AG04449 (cell line): ENCODE results near the gene GPX5.
A peak's percentile ranks its signal among the peaks of the same experiment; 100 is the strongest.
"Not testable (repeated sequence)": the region's sequence is repeated elsewhere in the genome, so short reads cannot be mapped to it uniquely, and the experiment has no call there.

Experiments used
- CTCF ChIA-PET: fragments of 350-600 bp; formaldehyde crosslinking; extraction: SDS; loops from one replicate; lab custom pipeline; 2021; ENCODE audit warnings: antibody characterized with exemption; lab: Yijun Ruan, JAX
- POLR2A ChIA-PET: fragments of 400-600, 350-600 bp; formaldehyde crosslinking; extraction: SDS; loops from one replicate; lab custom pipeline; 2020; ENCODE audit warnings: antibody characterized with exemption, inconsistent platforms; lab: Yijun Ruan, JAX
- DNase-seq: peaks from one replicate; pipeline ENCODE4 v3.0.0-alpha.2; 2010; ENCODE audit warnings: low read depth, low spot score
- H3K4me3 ChIP-seq: 2 replicates; pipeline ENCODE4 v1.5.1; 2011; ENCODE audit warnings: low read depth, mild to moderate bottlenecking, control low read depth, low read length
- TF ChIP-seq, protein P1 (sequence below): IDR thresholded peaks from one replicate; pipeline ENCODE4 v1.5.1; 2011; ENCODE audit warnings: mild to moderate bottlenecking, moderate library complexity, low read length, control low read depth, inconsistent platforms; ENCODE audit not compliant: insufficient read depth; ENCODE audit errors: missing control alignments

Gene GPX5

DNA sequence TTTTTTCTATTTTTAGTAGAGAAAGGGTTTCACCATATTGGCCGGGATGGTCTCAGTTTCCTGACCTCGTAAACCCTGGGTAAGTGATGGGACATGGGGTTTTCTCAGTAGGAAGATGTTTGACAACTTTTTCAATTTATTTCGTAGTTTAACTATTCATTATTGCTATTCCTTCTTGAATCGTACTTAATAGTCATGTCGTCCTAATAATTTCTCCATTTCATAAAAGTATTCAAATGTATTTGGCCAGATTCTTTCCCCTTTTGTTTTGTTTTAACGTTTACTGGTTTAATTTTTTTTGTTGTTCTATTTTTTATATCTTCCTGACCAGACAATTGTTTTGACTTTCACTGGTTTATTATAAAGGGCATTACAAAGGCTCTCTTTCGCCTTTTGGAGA, 16.3 kb downstream of the GPX5 start:
- no peak for DNase-seq
- no peak overlapping the region for H3K4me3 ChIP-seq
- ChIA-PET CTCF (interaction anchor here (1.0 to 1.2 kb wide), 2 partner anchors 14 to 53 kb away, joined by 3 read pairs; no protein-coding TSS in a partner anchor), POLR2A (no interaction called here)
- TF ChIP-seq, protein P1, sequence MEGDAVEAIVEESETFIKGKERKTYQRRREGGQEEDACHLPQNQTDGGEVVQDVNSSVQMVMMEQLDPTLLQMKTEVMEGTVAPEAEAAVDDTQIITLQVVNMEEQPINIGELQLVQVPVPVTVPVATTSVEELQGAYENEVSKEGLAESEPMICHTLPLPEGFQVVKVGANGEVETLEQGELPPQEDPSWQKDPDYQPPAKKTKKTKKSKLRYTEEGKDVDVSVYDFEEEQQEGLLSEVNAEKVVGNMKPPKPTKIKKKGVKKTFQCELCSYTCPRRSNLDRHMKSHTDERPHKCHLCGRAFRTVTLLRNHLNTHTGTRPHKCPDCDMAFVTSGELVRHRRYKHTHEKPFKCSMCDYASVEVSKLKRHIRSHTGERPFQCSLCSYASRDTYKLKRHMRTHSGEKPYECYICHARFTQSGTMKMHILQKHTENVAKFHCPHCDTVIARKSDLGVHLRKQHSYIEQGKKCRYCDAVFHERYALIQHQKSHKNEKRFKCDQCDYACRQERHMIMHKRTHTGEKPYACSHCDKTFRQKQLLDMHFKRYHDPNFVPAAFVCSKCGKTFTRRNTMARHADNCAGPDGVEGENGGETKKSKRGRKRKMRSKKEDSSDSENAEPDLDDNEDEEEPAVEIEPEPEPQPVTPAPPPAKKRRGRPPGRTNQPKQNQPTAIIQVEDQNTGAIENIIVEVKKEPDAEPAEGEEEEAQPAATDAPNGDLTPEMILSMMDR, result no peak

DNA sequence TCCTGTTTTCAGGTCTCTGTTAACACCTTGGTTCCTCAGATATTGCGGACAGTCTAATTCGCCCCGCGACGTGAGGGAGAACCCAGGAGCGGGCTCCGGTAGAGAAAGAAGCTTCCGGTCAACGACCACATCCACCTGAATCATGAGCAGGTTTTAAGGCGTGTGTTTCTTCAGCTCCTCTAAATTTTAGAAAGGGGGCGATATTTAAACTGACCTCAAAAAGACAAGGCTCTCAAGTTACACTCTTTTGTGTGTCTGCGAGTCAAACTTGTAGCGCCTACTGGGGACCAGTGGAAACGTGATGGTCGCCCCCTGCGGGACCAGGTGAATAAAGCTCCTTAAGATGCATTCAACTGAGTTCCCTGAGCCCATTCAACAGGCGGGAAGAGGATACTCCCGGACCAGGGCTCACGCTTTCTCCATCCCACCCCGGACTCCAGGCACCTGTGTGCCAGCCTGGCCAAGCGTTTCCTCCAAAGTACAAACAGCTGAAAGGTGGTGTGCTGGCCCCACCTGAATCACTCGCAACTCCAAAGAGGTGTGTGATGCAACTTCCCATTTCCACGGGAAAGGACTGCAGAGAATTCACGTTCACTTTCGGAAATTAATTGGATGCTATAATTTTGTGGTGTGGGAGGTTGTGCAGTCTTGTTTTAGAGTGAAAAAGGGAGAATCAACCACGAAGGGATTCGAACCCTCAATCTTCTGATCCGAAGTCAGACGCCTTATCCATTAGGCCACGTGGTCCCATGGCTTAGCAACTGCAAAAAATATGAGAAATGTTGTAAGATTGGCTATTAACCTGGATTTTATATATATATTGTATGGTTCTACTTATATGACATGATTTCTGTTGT, 17.0 kb downstream of the GPX5 start:
- ChIA-PET POLR2A (no interaction called here), CTCF (interaction anchor here (0.8 to 1.2 kb wide), 4 partner anchors 11 to 53 kb away, joined by 3 to 4 read pairs (median 3); no protein-coding TSS in a partner anchor)
- peak; percentile 70 for DNase-seq
- H3K4me3 ChIP-seq, result 0 out of 2 replicates have a peak overlapping the region, but pooled peaks have one; percentile 6
- TF ChIP-seq, protein P1, result peak; percentile 22

DNA sequence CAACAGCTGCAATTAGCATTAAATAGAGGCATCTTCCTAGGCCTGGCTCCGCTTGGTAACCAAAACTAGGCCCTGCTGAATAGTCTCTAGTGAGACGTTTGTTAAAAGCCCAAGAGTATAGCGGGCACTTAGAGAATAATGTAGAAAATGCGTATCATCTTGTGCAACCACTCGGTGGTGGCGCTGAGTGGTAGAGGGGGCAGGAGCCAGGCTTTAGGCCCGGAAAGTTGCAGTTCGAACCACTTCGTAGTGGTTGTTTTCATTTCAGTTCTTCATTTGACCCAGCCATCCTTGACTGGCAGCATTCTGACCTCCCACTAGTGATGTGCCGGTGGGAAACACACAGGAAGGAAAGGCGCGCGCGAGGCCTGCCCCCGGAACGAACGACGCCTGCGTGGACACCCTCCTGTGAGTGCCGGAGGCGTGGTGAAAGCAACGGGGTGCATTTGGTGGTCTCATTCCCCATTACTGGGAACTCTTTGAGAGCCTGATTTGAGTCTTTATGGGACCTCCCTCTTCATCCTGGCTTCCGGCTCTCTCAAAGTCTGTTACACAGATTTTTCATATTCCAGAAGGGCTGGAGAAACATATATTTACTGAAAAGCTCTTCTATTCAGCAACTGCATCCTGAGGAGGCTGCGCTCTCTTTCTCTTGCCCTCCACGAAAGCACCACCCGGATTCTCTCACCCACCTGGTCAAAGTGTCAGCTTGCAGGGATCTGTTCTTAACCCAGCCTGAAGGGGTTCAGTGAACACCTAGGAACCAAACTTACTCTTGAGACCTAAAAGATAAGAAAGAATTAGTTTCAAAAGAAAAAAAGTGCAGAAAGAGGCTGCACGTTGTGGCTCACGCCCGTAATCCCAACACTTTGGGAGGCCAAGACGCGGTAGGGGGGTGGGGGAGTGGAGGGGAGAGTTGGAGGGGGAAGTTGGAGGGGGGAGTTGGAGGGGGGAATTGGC, 18.2 kb downstream of the GPX5 start:
- DNase-seq, result no peak
- ChIA-PET POLR2A (no interaction called here), CTCF (interaction anchor here (1.2 kb wide), 1 partner anchor 12 kb away, joined by 3 read pairs; no protein-coding TSS in a partner anchor)
- peak overlapping the region; percentile 46 for H3K4me3 ChIP-seq
- TF ChIP-seq, protein P1, result no peak

DNA sequence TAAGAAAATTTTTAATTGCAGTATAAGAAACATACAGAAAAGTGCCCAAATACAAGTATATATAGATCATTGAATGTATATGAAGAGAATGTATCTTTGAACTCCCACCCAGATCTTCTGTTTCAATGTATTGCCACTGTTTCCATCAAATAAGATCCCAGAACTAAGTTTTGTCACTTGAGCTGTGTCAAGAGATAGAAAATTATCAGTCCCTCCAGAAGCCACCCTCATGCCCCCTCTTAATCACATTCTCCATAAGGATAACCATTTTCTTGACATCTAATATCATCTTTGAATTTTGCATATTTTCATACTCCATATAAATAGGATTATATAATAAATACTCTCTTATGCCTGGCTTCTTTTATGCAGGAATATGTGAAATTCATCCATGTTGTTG, 20.3 kb downstream of the GPX5 start:
- ChIA-PET POLR2A (no interaction called here), CTCF (no interaction called here)
- no peak for DNase-seq
- TF ChIP-seq, protein P1, result no peak
- H3K4me3 ChIP-seq, result no peak overlapping the region

DNA sequence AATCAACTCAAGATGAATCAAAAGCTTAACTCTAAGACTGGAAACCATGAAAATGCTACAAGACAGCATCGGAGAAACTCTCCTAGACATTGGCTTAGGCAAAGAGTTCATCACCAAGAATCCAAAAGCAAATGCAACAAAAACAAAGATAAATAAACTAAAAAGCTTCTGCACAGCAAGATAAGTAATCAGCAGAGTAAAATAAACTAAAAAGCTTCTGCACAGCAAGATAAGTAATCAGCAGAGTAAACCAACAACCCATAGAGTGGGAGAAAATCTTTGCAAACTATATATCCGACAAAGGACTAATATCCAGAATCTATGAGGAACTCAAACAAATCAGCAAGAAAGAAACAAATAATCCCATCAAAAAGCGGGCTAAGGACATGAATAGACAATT, 21.3 kb downstream of the GPX5 start:
- CTCF ChIA-PET, H3K4me3 ChIP-seq, POLR2A ChIA-PET, DNase-seq: not testable (repeated sequence)

DNA sequence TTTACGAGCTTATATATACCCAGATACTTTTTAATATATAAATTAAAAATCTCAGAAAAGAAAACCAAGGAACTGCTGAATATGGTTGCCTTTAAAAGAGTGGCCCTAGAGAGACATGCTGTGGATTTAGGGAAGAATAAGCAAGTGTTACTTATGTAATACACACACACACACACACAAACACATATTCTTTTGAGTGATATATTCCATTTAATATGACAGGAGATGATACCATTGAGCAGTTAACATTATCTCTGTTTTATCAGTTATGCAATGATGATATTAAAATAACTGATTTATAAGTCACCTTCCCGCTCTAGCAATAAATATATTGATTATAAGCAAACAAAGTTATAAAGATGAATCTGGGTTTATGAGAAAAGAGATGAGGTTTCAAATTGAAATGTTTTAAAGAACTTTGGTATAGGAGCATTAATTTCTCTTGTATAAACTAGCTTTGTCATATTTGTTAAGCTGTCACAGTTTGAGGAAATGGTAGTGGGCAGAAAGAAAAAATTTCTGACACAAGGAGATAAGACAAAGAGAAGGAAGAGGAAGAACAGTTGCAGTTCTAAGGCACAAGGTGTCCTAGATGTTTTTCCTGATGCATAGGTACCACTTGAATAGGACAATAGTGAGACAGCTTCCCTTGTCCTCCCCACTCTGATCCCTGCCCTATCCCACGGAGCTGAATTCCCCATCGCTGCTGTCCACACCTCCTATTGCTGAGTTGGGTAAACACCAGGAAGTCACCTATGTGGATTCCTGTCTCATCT, 26.4 kb downstream of the GPX5 start:
- ChIA-PET CTCF (no interaction called here), POLR2A (no interaction called here)
- TF ChIP-seq, protein P1, result no peak
- no peak overlapping the region for H3K4me3 ChIP-seq
- no peak for DNase-seq
